Measurements from ENCODE around the gene C20orf173. TPM values are rescaled to one million over a fixed set of nuclear protein-coding genes. Genes with fewer than 3 reads are reported as not detected.

The C20orf173 gene
- total and polyA plus RNA-seq, 2 of the 13 experiments (the other 11 are each of a cell fraction or from before 2014, with no cell fraction given), result not detected

GRCh38 chr20:35541783-35542662 is 12.6 kb upstream of the C20orf173 start, which contains the start of gene ERGIC3 (continued):
- no peak for TF ChIP-seq U2AF2 (IDR thresholded peaks at IDR 0.05; ENCODE audit: low read depth, low read length)
- peak; percentile 97 for TF ChIP-seq ZNF430 (CRISPR knock-in tag; IDR thresholded peaks at IDR 0.05)
- peak; percentile 72 for TF ChIP-seq AGO2 (optimal IDR thresholded peaks at IDR 0.05; ENCODE audit: low read depth, low read length)
- TF ChIP-seq CCDC6 (CRISPR knock-in tag; IDR thresholded peaks at IDR 0.05), result peak; percentile 81
- TF ChIP-seq ZNF12 (CRISPR knock-in tag; IDR thresholded peaks at IDR 0.05), result no peak
- no peak for TF ChIP-seq ZNF652 (CRISPR knock-in tag; IDR thresholded peaks at IDR 0.05; ENCODE audit: borderline replicate concordance, low read depth)
- no peak; the same call in 1 of the 2 replicates for TF ChIP-seq AFF4 (CRISPR knock-in tag; IDR thresholded peaks at IDR 0.05)
- TF ChIP-seq ZNF556 (CRISPR knock-in tag; IDR thresholded peaks at IDR 0.05; ENCODE audit: borderline replicate concordance), result no peak; the same call in 1 of the 2 replicates
- TF ChIP-seq PAWR (CRISPR knock-in tag; IDR thresholded peaks at IDR 0.05; ENCODE audit: borderline replicate concordance), result peak; percentile 30; the same call in 1 of the 2 replicates
- no peak for TF ChIP-seq FOXJ3 (CRISPR knock-in tag; IDR thresholded peaks at IDR 0.05; ENCODE audit: borderline replicate concordance)
- TF ChIP-seq CEBPZ (IDR thresholded peaks at IDR 0.05; ENCODE audit: low read length), result no peak
- TF ChIP-seq MXD4 (CRISPR knock-in tag; IDR thresholded peaks at IDR 0.05), result peak; percentile 84
- TF ChIP-seq TFDP1 (CRISPR knock-in tag; IDR thresholded peaks at IDR 0.05; ENCODE audit: borderline replicate concordance), result peak; percentile 98
- TF ChIP-seq SPEN (CRISPR knock-in tag; IDR thresholded peaks at IDR 0.05; ENCODE audit: low read depth), result peak; percentile 85; the same call in 1 of the 2 replicates
- peak; percentile 87; the same call in 1 of the 2 replicates for TF ChIP-seq ATF7-NPFF (CRISPR knock-in tag; IDR thresholded peaks at IDR 0.05; ENCODE audit: low read depth)
- no peak; the same call in 1 of the 2 replicates for TF ChIP-seq ZNF333 (CRISPR knock-in tag; IDR thresholded peaks at IDR 0.05; ENCODE audit: borderline replicate concordance)
- TF ChIP-seq ZNF503 (CRISPR knock-in tag; IDR thresholded peaks at IDR 0.05), result no peak; the same call in 1 of the 2 replicates
- TF ChIP-seq POLR2AphosphoS2 (IDR thresholded peaks at IDR 0.05; ENCODE audit: low read depth, low read length), result no peak
